AML-193 (cell line): Measurements from ENCODE around the gene RPL36.
"Not testable (repeated sequence)": the region's sequence is repeated elsewhere in the genome, so short reads cannot be mapped to it uniquely, and the experiment has no call there.

Experiments used
- DNase-seq, 2 experiments: peaks; one replicate each; lab custom pipeline; 2025; lab: John Stamatoyannopoulos, UW

Gene RPL36

DNA sequence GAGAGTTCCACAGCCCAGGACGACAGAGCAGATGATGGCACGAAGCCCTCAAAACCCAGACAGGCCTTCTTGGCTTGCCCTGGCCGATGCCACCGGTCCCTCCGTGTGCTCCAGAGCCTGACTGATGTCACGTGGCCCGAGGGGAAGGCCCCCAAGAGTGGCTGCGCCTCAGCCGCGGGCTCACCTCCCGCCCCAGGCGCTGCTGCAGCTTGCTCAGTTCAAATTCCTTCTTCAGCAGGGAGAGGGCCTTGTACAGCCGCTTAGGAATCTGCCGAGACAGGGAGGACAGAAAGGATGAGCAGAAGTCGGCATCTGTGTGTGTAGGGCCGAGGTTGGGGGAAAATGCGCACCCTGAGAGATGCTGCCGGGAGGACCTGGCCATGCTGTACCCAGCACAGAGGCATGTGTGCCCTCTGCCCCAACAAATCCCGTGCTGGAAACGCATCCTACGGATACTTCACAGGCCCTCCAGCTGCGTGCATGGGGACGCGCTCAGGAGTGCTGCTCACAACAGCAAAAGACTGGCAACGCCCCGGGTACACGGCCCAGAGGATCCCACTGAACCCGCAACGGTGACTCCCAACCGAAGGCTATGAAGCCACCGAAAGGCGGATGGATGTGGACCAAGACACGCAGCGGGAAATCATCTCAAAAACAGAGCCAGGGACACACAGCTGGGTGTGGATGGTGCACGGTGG, 16.9 kb downstream of the RPL36 start:
- DNase-seq = no peak

DNA sequence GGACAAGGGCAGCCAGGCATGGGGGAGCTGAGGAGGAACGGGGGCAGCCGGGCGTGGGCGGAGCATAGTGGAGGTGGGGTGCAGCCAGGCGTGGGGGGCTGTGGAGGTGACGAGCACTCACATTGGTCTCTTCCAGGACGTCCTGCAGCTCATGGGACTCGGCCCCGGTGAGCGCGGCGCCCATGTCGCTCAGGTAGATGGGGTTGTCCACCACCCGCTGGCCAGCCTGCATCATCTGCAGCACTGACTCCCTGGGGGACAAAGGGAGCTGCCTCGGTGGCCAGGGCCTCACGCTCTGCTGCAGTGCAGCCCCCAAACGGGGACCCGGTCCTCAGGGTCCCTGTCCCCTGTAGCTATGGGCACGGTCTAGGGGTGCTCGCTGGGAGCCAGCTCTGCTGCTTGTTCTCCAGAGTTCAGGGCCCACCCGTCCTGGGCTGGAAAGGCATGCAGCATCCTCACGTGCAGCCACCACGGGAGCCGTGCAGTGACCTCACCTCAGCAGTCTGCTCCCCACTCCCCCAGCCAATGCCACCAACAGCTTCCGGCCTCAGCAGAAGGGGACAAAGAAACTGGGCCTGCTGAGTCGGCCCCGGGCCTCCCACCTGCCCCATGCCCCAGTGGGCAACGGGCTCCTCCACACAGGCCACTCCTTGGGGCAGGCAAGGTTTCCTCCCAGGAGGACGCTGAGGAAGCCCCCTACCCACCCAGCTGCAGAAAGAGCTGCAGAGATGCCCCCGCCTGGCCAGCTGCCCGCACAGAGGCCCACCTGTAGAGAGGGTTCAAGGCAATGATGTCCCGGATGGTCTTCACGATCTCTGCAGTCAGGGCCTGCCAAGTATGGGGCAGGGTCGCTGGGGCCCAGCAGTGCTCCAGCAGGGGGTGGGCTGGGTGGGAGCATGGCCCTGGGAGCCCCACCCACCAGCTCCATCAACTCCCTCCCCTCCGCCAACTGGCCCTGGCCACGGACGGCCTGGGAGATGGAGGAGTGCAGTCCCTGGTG, 17.8 kb downstream of the RPL36 start:
- DNase-seq = no peak

DNA sequence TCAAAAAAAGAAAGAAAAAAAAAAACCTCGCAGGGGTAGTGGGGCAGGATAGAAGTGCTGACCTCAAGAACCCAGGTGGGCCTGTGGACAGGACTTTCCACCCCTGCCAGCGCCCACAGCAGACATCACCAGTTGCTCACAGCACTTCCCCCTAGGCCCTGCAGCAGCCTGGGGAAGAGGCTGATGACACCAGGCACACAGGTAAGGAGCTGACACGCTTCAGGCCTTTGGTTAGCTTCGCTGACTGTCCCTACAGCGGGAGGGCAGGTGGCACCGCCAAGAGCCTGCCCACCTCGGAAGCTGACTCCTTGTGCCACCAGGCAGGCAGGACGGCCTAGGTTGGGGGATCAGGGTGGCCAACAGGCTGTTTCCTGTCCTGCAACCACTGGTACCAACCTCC, 20.9 kb downstream of the RPL36 start:
- DNase-seq = no peak

DNA sequence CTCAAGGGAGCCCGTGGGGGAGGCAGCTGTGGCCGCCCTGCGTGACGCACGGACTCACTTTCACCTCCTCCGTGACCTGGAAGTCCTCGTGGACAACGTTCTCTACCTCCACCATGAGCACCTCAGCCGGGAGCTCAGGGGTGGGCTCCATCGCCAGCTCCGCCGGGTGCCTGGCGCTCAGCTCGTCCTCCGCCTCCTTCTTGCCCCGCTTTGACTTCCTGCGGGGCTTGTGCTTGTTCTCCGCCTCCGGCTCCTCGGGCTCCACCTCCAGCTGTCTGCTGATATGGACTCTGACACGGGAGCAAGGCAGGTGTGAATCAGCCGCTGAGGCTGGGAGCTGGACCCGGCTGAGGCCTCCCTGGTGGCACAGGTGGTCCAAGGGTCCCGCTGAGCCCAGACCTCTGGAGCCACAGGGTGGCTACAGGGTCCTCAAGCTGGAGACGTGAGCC, 21.6 kb downstream of the RPL36 start:
- no peak for DNase-seq

DNA sequence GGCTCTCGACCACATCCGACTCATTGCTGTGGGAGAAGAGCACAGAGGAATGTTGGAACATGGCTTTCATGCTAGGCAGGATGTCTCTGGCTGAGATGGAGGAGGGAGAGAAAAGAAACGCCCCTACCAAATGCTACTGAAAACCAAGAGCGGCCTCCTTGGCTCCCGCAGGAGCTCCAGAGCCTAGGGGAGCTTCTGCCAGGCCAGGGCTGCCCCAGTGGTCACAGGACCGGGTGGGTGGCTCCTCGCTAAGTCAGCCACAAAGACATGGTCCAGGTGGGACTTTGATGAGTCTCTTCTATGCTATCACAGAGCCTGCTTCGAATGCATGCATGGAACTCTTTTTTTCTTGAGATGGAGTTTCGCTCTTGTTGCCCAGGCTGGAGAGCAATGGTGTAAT, 23.1 kb downstream of the RPL36 start:
- DNase-seq = no peak

DNA sequence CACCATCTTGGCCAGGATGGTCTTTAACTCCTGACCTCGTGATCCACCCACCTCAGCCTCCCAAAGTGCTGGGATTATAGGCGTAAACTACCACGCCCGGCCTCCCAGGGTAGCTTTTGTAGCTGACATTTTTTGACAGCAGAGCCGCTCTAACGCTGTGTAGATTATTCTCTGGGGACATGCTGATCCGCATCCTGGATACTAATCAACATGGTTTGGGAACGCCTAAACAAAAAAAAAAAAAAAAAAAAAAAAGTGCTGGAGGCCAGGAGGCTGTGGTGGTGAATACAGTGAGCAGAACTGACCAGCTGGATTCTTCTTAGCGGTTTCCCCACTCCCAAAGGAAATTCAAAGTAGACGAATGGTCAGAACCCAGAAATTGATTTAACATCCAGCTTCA, 24.7 kb downstream of the RPL36 start:
- no peak for DNase-seq

- DNase-seq = no peak
These were observed 27.3 kb downstream of the RPL36 start for GRCh38 chr19:5717215-5717935.

- DNase-seq = no peak
These were observed 28.0 kb downstream of the RPL36 start for GRCh38 chr19:5718037-5718578.

DNA sequence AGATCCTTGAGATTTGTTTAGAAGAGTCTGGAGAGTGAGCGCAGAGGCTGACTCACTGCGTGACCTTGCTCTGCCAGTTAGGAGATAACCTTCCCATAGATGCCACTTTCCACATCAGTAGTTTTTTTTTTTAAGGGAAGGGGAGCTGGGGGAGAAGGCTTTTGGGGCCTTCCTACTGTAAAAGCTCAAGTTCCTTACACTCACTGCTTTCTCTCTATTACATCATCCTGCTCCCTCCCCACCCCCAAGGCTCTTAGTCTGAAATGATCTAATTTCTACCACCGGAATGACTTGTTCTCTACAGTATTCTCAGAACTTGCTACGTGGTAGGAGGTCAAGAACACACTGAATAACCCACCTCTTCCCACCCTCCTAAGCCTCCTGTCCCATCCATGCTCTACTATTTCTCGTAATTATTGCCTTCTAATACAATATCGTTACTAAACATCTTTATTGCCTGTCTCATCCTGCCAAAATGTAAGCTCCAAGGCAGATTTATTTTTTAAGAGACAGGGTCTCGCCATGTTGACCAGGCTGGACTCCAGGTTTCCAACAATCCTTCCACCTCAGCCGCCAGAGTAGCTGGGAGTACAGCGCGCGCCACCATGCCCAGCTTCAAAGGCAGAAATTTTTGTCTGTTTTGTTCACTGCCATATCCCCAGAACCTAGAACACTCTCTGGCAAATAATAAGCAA, 28.6 kb downstream of the RPL36 start:
- peak; percentile 59 to 69 for DNase-seq

DNA sequence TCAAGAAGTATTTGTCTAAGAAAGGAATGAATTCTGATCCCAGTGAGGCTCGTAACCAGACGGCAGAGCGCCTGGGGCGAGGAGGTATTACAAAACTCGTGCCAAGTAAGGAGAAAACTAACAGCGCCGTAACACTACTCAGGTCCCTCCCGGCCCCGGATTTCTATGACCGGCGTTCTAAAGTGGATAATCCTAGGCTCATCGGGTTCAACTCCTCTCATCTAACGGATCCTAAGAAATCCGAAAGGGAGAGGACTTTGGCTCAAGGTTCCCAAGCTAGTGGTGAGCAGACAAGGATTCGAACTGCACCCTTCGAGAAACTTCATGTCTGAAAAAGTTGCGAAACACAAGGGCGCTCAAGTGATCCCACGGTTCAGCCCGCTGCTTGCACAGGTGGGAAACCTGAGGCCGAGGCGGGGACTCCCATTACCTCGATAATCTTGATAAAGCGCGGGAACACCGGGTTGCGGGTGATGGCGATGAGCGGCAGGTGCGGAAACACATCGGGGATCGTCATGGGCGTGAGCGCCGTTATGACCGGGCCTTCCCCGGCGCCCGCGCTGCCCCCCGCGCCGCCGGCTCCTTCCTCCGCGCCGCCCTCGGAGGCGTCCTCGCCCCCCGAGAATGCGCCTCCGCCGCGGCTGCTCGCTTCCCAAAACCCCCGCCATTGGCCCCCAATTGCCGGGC, 29.3 kb downstream of the RPL36 start:
- peak; percentile 21 to 40 for DNase-seq

DNA sequence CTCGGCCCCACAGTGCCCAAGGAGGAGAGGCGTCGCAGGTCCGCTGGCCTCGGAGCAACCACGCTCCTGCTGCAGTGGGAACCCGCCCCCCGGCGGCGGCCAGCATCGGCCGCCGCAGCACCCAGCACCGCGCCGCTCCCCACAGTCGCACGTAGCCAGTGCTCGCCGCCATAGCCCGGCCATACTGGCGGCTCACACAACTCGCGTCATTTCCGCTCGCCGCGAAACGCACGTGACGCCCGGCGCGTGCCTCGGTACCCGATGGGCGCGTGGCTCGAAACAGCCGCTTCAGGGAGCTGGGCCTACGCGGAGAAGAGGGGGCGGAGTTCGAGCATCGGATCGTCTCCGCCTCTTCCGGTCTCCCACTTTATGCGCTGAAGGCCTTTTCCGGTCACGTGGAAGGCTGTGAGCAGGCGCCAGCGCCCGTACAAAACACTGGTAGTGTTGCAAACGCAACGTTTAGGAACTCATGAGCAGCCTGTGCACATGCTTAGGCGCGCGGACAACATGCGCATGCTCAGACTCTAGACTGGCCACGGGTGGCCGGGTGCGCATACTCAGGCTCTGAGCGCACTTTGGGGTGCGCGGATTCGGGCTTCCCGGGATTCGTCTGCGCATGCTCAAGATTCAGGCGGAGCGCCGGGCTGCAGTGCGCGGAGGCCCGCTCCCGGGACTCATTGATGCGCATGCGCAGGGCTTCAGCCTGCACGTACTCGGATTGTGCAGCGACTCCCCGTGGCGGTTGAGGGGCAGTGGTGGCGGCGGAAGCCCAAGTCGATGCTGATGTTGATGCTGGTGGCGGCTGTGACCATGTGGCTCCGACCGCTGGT, 30.1 kb downstream of the RPL36 start, which contains the start of the genes CATSPERD and LONP1:
Gene CATSPERD, plus strand, starts transcription at position 677 of the 830 bp plus-strand sequence. Its CDS starts 101 bp downstream, at position 778.
Gene LONP1, minus strand, starts transcription at position 186 of the 830 bp plus-strand sequence. Its CDS starts 14 bp downstream, at position 172.
- DNase-seq = peak; percentile 96 to 98

DNA sequence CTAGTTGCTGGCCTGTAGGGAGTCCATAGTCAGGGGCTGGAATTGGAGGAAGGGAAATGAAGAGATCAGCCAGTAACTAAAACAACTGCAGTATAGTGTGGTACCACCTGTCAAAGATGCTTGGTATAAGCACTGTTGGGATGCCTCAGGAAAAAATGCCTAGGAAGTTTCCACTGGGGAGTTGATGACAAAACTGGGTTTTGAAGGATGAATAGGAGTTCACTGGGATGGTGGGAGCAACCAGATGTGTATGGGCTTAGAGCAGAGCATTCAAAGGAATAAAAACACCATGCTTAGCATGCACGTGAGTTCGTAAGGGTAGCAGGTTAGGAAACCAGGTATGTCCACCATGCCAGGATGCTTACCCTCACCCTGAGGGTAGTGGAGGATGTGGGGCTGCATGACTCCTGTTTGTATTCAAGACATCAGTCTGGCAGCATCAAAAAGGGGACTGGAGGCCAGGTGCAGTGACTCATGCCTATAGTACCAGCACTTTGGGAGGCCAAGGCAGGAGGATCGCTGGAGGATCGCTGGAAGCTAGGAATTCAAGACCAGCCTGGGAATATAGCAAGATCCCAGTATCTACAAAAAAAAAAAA, 37.5 kb downstream of the RPL36 start:
- no peak for DNase-seq

DNA sequence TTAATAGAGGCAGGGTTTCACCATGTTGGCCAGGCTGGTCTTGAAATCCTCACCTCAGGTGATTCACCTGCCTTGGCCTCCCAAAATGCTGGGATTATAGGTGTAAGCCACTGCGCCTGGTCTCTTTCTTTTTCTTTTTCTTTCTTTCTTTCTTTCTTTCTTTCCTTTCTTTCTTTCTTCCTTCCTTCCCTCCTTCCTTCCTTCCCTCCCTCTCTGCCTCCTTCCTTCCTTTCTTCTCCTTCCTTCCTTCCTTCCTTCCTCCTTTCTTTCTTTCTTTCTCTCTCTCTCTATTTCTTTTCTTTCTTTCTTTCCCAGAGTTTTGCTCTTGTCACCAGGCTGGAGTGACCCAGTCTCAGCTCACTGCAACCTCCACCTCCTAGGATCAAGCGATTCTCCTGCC, 43.1 kb downstream of the RPL36 start:
- not testable (repeated sequence) for DNase-seq

- DNase-seq = no peak
These were observed 48.3 kb downstream of the RPL36 start for GRCh38 chr19:5738423-5738822.
